Esophagus muscularis mucosa (tissue), 4 donors: ENCODE measurements around the gene ADCY5. TPM values are rescaled to one million over a fixed set of nuclear protein-coding genes. Genes with fewer than 3 reads are reported as not detected.
A peak's percentile ranks its signal among the peaks of the same experiment; 100 is the strongest.

Experiments used
- DNase-seq: peaks from one replicate; pipeline ENCODE4 v3.0.0-alpha.2; 2017; ENCODE audit errors: extremely low spot score
- H3K27ac ChIP-seq, 4 donors: fragments of 200-600 bp; sonication (generic); replicated peaks in 1 of 4; 1 replicate in 3 of 4; 2 replicates in 1 of 4; pipeline ENCODE4 v1.5.1; 2016 to 2019; ENCODE audit warnings: mild to moderate bottlenecking in 1 of 4
- H3K27me3 ChIP-seq, 4 donors: fragments of 200-600 bp; sonication (generic); one replicate each; pipeline versions ENCODE4 v1.5.1 to v1.6.0; 2016 to 2019
- H3K36me3 ChIP-seq, 4 donors: fragments of 200-600 bp; sonication (generic); one replicate each; pipeline ENCODE4 v1.5.1; 2016 to 2019
- H3K4me1 ChIP-seq, 4 donors: fragments of 200-600 bp; sonication (generic); one replicate each; pipeline ENCODE4 v1.5.1; 2016 to 2019
- H3K4me3 ChIP-seq, 4 donors: fragments of 200-600 bp; sonication (generic); 1 replicate in 2 of 4; 2 replicates in 2 of 4; pipeline ENCODE4 v1.5.1; 2016 to 2019; ENCODE audit warnings: mild to moderate bottlenecking in 4 of 4, moderate library complexity in 1 of 4
- H3K9me3 ChIP-seq, 4 donors: fragments of 200-600 bp; sonication (generic); 1 replicate in 3 of 4; 2 replicates in 1 of 4; pipeline ENCODE4 v1.5.1; 2016 to 2019
- EP300 ChIP-seq: sonication (generic); formaldehyde crosslinking; IDR thresholded peaks from one replicate; pipeline ENCODE4 v1.6.1; 2017; ENCODE audit warnings: antibody characterized with exemption
- POLR2A ChIP-seq: fragments of 450-650 bp; IDR thresholded peaks from one replicate; pipeline ENCODE4 v1.6.1; 2017; ENCODE audit warnings: antibody characterized with exemption, moderate library complexity, mild to moderate bottlenecking, low read depth
- POLR2AphosphoS5 ChIP-seq, 2 donors: sonication (generic); formaldehyde crosslinking; IDR thresholded peaks; one replicate each; pipeline ENCODE4 v1.6.1; 2017; ENCODE audit warnings: antibody characterized with exemption in 2 of 2
- WGBS: methylation state at CpG from one replicate; pipeline ENCODE4 v1.1.5; 2018; 5-methylcytosine and 5-hydroxymethylcytosine counted together
- intact Hi-C: fragments of 100-400 bp; cut with DNase I; formaldehyde crosslinking; loops from one replicate; pipeline ENCODE4 v1.15.1; 2023
- total RNA-seq, 4 donors: library from RNA; depleted of rRNA; stranded (reverse); fragments of >200 nt; gene quantifications; one replicate each; pipeline versions ENCODE4 v1.1.0 to v1.2.1, GENCODE V29; 2016
- TF ChIP-seq, protein P1 (sequence below), 3 experiments: fragments of 200-600 bp in 2 of 3; fragments of 450-650 bp in 1 of 3; sonication (generic) in 2 of 3; IDR thresholded peaks; one replicate each; pipeline ENCODE4 v1.5.1; 2017 to 2019; ENCODE audit warnings: antibody characterized with exemption in 3 of 3, mild to moderate bottlenecking in 2 of 3, moderate library complexity in 1 of 3

Gene ADCY5
- total RNA-seq, 4 donors from 2014 or later = 133 to 228 (median 189) TPM

DNA sequence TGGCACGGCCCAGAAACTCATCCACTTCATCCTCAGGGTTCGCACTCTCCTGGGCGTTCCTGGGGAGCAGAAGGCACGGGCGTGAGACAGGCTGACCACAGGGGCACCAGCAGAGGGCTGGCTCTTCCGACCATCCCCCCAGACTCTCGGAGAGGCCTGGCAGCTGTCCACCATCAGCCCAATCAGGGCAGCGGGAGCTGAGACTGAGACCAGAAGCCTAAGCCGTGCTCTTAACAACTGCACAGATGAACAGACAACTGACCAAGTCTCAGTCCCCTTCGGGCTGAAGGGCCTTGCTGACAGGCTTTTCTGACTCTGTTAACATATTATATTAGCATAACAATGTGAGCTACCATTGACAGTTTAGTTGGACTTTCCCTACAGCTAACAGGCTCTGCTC lies 129.1 kb downstream of the ADCY5 start:
- peak overlapping the region; percentile 16 to 63 (median 54) for H3K27ac ChIP-seq
- peaks cover 12 to 59% (median 38%) of the 10 kb centered on the region in 4 donors for H3K4me1 ChIP-seq
- DNase-seq = no peak
- H3K36me3 ChIP-seq = peaks cover 36 to 92% (median 72%) of the 10 kb centered on the region in 4 donors
- H3K4me3 ChIP-seq = no peak overlapping the region
- TF ChIP-seq POLR2A (no peak), POLR2AphosphoS5 (IDR thresholded peaks at IDR 0.05) (no peak), EP300 (no peak)
- TF ChIP-seq, protein P1, sequence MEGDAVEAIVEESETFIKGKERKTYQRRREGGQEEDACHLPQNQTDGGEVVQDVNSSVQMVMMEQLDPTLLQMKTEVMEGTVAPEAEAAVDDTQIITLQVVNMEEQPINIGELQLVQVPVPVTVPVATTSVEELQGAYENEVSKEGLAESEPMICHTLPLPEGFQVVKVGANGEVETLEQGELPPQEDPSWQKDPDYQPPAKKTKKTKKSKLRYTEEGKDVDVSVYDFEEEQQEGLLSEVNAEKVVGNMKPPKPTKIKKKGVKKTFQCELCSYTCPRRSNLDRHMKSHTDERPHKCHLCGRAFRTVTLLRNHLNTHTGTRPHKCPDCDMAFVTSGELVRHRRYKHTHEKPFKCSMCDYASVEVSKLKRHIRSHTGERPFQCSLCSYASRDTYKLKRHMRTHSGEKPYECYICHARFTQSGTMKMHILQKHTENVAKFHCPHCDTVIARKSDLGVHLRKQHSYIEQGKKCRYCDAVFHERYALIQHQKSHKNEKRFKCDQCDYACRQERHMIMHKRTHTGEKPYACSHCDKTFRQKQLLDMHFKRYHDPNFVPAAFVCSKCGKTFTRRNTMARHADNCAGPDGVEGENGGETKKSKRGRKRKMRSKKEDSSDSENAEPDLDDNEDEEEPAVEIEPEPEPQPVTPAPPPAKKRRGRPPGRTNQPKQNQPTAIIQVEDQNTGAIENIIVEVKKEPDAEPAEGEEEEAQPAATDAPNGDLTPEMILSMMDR (IDR thresholded peaks at IDR 0.05) = no peak
- H3K9me3 ChIP-seq = no peaks in the 10 kb centered on the region
- intact Hi-C loops = no loop called here
- no peaks in the 10 kb centered on the region for H3K27me3 ChIP-seq
- 54% methylated on average over 7 of the region's 10 CpGs for WGBS

DNA sequence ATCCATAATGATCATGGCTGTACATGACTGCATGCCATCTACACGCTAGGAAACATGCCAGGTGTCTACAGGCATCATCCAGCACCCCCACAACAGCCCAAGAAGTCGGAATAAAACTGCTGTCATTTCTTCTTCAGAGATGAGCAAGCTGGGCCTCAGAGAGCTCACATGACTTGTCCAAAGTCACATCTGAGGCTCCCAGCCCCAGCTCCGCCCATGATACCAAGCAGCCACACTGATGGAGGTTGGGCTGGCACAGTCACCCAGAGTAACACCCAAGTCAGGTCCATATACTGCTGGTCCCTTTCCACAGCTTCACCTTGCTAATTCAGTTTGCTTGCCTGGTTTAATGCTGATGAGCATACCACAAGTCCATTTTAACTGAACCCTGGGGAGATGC lies 130.5 kb downstream of the ADCY5 start:
- Histone ChIP-seq H3K4me1 (peaks cover 7 to 59% (median 38%) of the 10 kb centered on the region in 4 donors), H3K9me3 (no peaks in the 10 kb centered on the region), H3K27ac (peak overlapping the region in 1 of 4 donors; percentile 46), H3K36me3 (peaks cover 36 to 93% (median 77%) of the 10 kb centered on the region in 4 donors), H3K27me3 (no peaks in the 10 kb centered on the region), H3K4me3 (no peak overlapping the region)
- intact Hi-C loops = no loop called here
- WGBS = 81% methylated on average over 3 of the region's 3 CpGs
- no peak for DNase-seq
- TF ChIP-seq, protein P1 (IDR thresholded peaks at IDR 0.05) = no peak
- no peak for TF ChIP-seq EP300

GRCh38 chr3:123317716-123318115 lies 131.2 kb downstream of the ADCY5 start:
- Histone ChIP-seq H3K9me3 (no peaks in the 10 kb centered on the region), H3K27ac (no peak overlapping the region), H3K4me1 (peaks cover 7 to 59% (median 40%) of the 10 kb centered on the region in 4 donors), H3K27me3 (no peaks in the 10 kb centered on the region), H3K36me3 (peaks cover 36 to 92% (median 81%) of the 10 kb centered on the region in 4 donors), H3K4me3 (no peak overlapping the region)
- DNase-seq = no peak
- TF ChIP-seq, protein P1 (IDR thresholded peaks at IDR 0.05) = no peak
- no peak for TF ChIP-seq POLR2A
- TF ChIP-seq EP300 = no peak
- no peak for TF ChIP-seq POLR2AphosphoS5 (IDR thresholded peaks at IDR 0.05)
- intact Hi-C loops = no loop called here
- 80% methylated on average over 11 of the region's 14 CpGs for WGBS

GRCh38 chr3:123315271-123315595 lies 133.7 kb downstream of the ADCY5 start:
- H3K4me3 ChIP-seq = no peak overlapping the region
- intact Hi-C loops = no loop called here
- DNase-seq = no peak
- no peaks in the 10 kb centered on the region for H3K27me3 ChIP-seq
- H3K27ac ChIP-seq = peak overlapping the region in 2 of 4 donors; percentile 63 to 64
- TF ChIP-seq, protein P1 (IDR thresholded peaks at IDR 0.05) = no peak
- no peak for TF ChIP-seq EP300
- TF ChIP-seq POLR2A = no peak
- TF ChIP-seq POLR2AphosphoS5 (IDR thresholded peaks at IDR 0.05) = no peak
- WGBS = 55% methylated on average over 4 of the region's 4 CpGs
- peaks cover 2 to 40% (median 29%) of the 10 kb centered on the region in 4 donors for H3K4me1 ChIP-seq
- H3K36me3 ChIP-seq = peaks cover 36 to 86% (median 77%) of the 10 kb centered on the region in 4 donors
- H3K9me3 ChIP-seq = no peaks in the 10 kb centered on the region
